Amniotic stem cell (primary cell): ENCODE data around the gene GCLM.
"Not testable (repeated sequence)": the region's sequence is repeated elsewhere in the genome, so short reads cannot be mapped to it uniquely, and the experiment has no call there.

Experiments
- DNase-seq: peaks from one replicate; lab custom pipeline; 2025; lab: John Stamatoyannopoulos, UW

The GCLM gene

GRCh38 chr1:93888900-93889299 lies 20.3 kb downstream of the GCLM start:
- DNase-seq = no peak

- DNase-seq = no peak
Measured at GRCh38 chr1:93882269-93882668, 27.0 kb downstream of the GCLM start.

- DNase-seq = no peak
Measured at GRCh38 chr1:93880731-93881130, 28.5 kb downstream of the GCLM start.

- DNase-seq = peak; percentile 73
Measured at GRCh38 chr1:93878889-93879586, 30.2 kb downstream of the GCLM start, which contains the start of gene DNTTIP2. DNTTIP2 (minus strand) TSS chr1:93879206; CDS start chr1:93879148, 58 bp downstream.

GRCh38 chr1:93878501-93878888 lies 30.7 kb downstream of the GCLM start:
- DNase-seq = peak; percentile 5

- no peak for DNase-seq
Measured at GRCh38 chr1:93877529-93877928, 31.7 kb downstream of the GCLM start.

- DNase-seq = no peak
Measured at GRCh38 chr1:93876244-93876643, 33.0 kb downstream of the GCLM start.

GRCh38 chr1:93874025-93874651 lies 35.1 kb downstream of the GCLM start:
- DNase-seq = peak; percentile 8

GRCh38 chr1:93871366-93871765 lies 37.9 kb downstream of the GCLM start:
- no peak for DNase-seq

- DNase-seq = no peak
Measured at GRCh38 chr1:93869653-93870052, 39.6 kb downstream of the GCLM start.

- DNase-seq = not testable (repeated sequence)
Measured at GRCh38 chr1:93868492-93868891, 40.7 kb downstream of the GCLM start.

GRCh38 chr1:93865253-93865652 lies 44.0 kb downstream of the GCLM start:
- DNase-seq = no peak

GRCh38 chr1:93864175-93864574 lies 45.1 kb downstream of the GCLM start:
- no peak for DNase-seq

GRCh38 chr1:93857653-93858052 lies 51.6 kb downstream of the GCLM start:
- not testable (repeated sequence) for DNase-seq

- not testable (repeated sequence) for DNase-seq
Measured at GRCh38 chr1:93855983-93856382, 53.2 kb downstream of the GCLM start.

- no peak for DNase-seq
Measured at GRCh38 chr1:93853940-93854339, 55.3 kb downstream of the GCLM start.

GRCh38 chr1:93851878-93852277 lies 57.4 kb downstream of the GCLM start:
- no peak for DNase-seq

GRCh38 chr1:93851327-93851712 lies 57.9 kb downstream of the GCLM start:
- no peak for DNase-seq

- not testable (repeated sequence) for DNase-seq
Measured at GRCh38 chr1:93850687-93851326, 58.4 kb downstream of the GCLM start.

GRCh38 chr1:93848350-93848883 lies 60.8 kb downstream of the GCLM start:
- no peak for DNase-seq

- DNase-seq = peak; percentile 75
Measured at GRCh38 chr1:93847811-93848288, 61.4 kb downstream of the GCLM start.

- peak; percentile 54 for DNase-seq
Measured at GRCh38 chr1:93846992-93847810, 62.0 kb downstream of the GCLM start.
